Fibroblast of lung (primary cell): ENCODE results near the gene NEK11.

Experiments
- EZH2 ChIP-seq: IDR thresholded peaks from 2 replicates; pipeline ENCODE4 v1.5.1; 2012; ENCODE audit warnings: low read length, control low read depth, mild to moderate bottlenecking; ENCODE audit errors: missing control alignments
- TF ChIP-seq, protein P1 (sequence below), 2 donors: IDR thresholded peaks in 1 of 2; conservative IDR thresholded peaks in 1 of 2; 1 replicate in 1 of 2; 2 replicates in 1 of 2; pipeline ENCODE4 v1.5.1; 2011 to 2012; ENCODE audit warnings: low read length in 2 of 2, control low read depth in 1 of 2, inconsistent platforms in 1 of 2, low read depth in 1 of 2, mild to moderate bottlenecking in 1 of 2

- TF ChIP-seq, protein P1, sequence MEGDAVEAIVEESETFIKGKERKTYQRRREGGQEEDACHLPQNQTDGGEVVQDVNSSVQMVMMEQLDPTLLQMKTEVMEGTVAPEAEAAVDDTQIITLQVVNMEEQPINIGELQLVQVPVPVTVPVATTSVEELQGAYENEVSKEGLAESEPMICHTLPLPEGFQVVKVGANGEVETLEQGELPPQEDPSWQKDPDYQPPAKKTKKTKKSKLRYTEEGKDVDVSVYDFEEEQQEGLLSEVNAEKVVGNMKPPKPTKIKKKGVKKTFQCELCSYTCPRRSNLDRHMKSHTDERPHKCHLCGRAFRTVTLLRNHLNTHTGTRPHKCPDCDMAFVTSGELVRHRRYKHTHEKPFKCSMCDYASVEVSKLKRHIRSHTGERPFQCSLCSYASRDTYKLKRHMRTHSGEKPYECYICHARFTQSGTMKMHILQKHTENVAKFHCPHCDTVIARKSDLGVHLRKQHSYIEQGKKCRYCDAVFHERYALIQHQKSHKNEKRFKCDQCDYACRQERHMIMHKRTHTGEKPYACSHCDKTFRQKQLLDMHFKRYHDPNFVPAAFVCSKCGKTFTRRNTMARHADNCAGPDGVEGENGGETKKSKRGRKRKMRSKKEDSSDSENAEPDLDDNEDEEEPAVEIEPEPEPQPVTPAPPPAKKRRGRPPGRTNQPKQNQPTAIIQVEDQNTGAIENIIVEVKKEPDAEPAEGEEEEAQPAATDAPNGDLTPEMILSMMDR (conservative IDR thresholded peaks at IDR 0.05 in 1 of 2, IDR thresholded peaks at IDR 0.05 in 1 of 2; ENCODE audit: low read depth in 1 of 2, low read length in 2 of 2), result no peak
- TF ChIP-seq EZH2, result no peak
Measured at GRCh38 chr3:131341761-131342160, 315.1 kb downstream of the NEK11 start.
